Testis (tissue), 3 donors: ENCODE data around the gene SDK1. TPM values are rescaled to one million over a fixed set of nuclear protein-coding genes. Genes with fewer than 3 reads are reported as not detected.

Experiments used
- DNase-seq: peaks from one replicate; pipeline ENCODE4 v3.0.0-alpha.2; 2019
- H3K27ac ChIP-seq, 2 donors: fragments of 200-600 bp; sonication (generic); one replicate each; pipeline ENCODE4 v1.5.1; 2019
- H3K27me3 ChIP-seq: fragments of 200-600 bp; sonication (generic); one replicate; pipeline ENCODE4 v1.5.1; 2019
- H3K36me3 ChIP-seq: fragments of 200-600 bp; sonication (generic); one replicate; pipeline ENCODE4 v1.5.1; 2017; ENCODE audit warnings: low read depth; ENCODE audit errors: missing control alignments
- H3K4me1 ChIP-seq: fragments of 200-600 bp; sonication (generic); one replicate; pipeline ENCODE4 v1.5.1; 2019
- H3K4me3 ChIP-seq, 2 donors: fragments of 200-600 bp; sonication (generic); one replicate each; pipeline ENCODE4 v1.5.1; 2017 to 2019
- H3K9me3 ChIP-seq: fragments of 200-600 bp; sonication (generic); one replicate; pipeline ENCODE4 v1.5.1; 2017
- POLR2A ChIP-seq: fragments of 450-650 bp; IDR thresholded peaks from one replicate; pipeline ENCODE4 v1.6.1; 2017; ENCODE audit warnings: antibody characterized with exemption, mild to moderate bottlenecking, moderate library complexity
- WGBS, 2 donors: methylation state at CpG; one replicate each; pipeline ENCODE4 v1.1.5; 2018; 5-methylcytosine and 5-hydroxymethylcytosine counted together
- intact Hi-C: fragments of 100-400 bp; cut with DNase I; formaldehyde crosslinking; loops from one replicate; pipeline ENCODE4 v1.15.1; 2023; ENCODE audit warnings: low total_unique reads
- polyA plus RNA-seq: library from polyadenylated mRNA; stranded (reverse); fragments of 350-450 nt; fragmentation: Illumina TruSeq; extraction: RNeasy Lipid Tissue Mini Kit (QIAGEN cat#74804); gene quantifications from one replicate; pipeline ENCODE4 v1.2.3, GENCODE V29; 2014; ENCODE audit warnings: low read depth, low replicate concordance; ENCODE audit not compliant: insufficient read depth
- total RNA-seq, 2 donors: library from RNA; depleted of rRNA; stranded (reverse); fragments of >200 nt; gene quantifications; one replicate each; pipeline ENCODE4 v1.2.3, GENCODE V29; 2016
- TF ChIP-seq, protein P1 (sequence below), 3 experiments: fragments of 450-650 bp in 2 of 3; fragments of 200-600 bp in 1 of 3; sonication (generic) in 1 of 3; IDR thresholded peaks; one replicate each; pipeline ENCODE4 v1.5.1; 2016 to 2019; ENCODE audit warnings: antibody characterized with exemption in 3 of 3, mild to moderate bottlenecking in 2 of 3, moderate library complexity in 1 of 3

Gene SDK1
- total and polyA plus RNA-seq, 3 donors from 2014 or later, result 20.0 to 36.2 (median 24.9) TPM

DNA sequence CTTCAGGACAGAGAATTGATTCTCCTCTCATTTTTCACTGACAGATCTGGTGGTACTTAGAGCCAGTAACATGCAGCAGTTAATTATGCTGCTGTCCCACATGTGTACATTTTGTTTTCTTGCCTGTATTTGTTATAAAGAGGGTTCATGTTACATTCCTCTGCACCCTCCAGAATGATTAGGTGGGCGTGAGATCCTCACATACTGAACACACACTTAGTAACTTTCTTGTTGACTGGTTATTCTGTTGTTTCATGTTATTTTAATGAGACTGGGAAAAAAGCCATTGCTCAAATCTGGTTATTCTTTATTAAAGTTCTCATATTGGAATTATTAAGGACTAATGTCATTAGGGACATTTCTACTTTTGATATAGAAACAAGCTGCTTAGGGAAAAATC, 409.1 kb downstream of the SDK1 start:
- Histone ChIP-seq H3K27ac (no peak overlapping the region), H3K27me3 (no peaks in the 10 kb centered on the region), H3K36me3 (no peaks in the 10 kb centered on the region), H3K4me3 (no peak overlapping the region), H3K9me3 (no peaks in the 10 kb centered on the region), H3K4me1 (no peaks in the 10 kb centered on the region)
- no peak for DNase-seq
- WGBS, 2 donors, result 67 to 78% methylated on average over 1 of the region's 1 CpG
- intact Hi-C loops, result no loop called here
- no peak for TF ChIP-seq POLR2A
- TF ChIP-seq, protein P1, sequence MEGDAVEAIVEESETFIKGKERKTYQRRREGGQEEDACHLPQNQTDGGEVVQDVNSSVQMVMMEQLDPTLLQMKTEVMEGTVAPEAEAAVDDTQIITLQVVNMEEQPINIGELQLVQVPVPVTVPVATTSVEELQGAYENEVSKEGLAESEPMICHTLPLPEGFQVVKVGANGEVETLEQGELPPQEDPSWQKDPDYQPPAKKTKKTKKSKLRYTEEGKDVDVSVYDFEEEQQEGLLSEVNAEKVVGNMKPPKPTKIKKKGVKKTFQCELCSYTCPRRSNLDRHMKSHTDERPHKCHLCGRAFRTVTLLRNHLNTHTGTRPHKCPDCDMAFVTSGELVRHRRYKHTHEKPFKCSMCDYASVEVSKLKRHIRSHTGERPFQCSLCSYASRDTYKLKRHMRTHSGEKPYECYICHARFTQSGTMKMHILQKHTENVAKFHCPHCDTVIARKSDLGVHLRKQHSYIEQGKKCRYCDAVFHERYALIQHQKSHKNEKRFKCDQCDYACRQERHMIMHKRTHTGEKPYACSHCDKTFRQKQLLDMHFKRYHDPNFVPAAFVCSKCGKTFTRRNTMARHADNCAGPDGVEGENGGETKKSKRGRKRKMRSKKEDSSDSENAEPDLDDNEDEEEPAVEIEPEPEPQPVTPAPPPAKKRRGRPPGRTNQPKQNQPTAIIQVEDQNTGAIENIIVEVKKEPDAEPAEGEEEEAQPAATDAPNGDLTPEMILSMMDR (IDR thresholded peaks at IDR 0.05), result no peak

DNA sequence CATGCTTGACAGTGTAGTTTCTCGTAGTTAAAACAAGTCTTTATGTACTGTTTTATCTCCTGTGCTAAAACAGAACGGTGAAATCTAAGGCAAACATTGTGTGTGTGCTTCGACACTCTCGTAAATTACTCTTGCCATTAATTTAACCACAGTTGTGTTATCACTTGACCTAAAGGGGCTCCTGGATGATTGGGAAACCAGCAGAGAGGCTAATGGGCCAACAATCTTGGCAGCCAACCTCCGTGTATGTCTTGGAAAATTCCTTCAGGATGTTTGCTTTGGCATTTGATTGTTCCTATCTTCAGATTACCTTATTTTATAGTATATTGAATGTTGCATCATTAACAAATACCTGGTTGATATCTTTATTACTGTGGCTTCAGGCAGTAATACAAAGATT, 409.5 kb downstream of the SDK1 start:
- WGBS, 2 donors, result 44 to 53% methylated on average over 5 of the region's 5 CpGs
- Histone ChIP-seq H3K4me1 (no peaks in the 10 kb centered on the region), H3K4me3 (no peak overlapping the region), H3K36me3 (no peaks in the 10 kb centered on the region), H3K27me3 (no peaks in the 10 kb centered on the region), H3K9me3 (no peaks in the 10 kb centered on the region), H3K27ac (no peak overlapping the region)
- TF ChIP-seq, protein P1 (IDR thresholded peaks at IDR 0.05), result no peak
- no peak for TF ChIP-seq POLR2A
- intact Hi-C loops, result no loop called here
- no peak for DNase-seq

DNA sequence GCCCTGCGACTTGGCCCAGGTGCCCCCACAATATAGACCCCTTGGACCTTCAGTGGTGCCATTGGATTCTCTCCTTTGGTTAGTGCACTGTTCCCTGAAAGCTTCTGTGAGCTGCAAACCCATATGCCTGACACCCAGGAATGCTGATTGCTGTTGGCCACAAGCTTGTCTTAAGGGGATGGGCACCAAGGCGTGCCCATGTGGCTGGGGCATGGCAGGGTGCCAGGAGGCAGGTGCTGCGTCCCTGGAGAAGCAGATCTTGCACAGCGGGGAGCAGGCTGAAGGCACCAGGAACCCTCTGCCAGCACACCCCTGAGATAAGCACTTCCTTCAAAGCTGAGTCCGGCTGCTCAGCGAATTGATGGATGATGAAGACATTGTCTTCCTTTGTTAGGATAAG, 411.8 kb downstream of the SDK1 start:
- H3K9me3 ChIP-seq, result no peaks in the 10 kb centered on the region
- no peak for DNase-seq
- no peaks in the 10 kb centered on the region for H3K27me3 ChIP-seq
- 75 to 78% methylated on average over 3 to 6 of the region's 6 CpGs for WGBS, 2 donors
- H3K4me1 ChIP-seq, result no peaks in the 10 kb centered on the region
- no peak overlapping the region for H3K27ac ChIP-seq
- intact Hi-C loops, result no loop called here
- H3K4me3 ChIP-seq, result no peak overlapping the region
- H3K36me3 ChIP-seq, result no peaks in the 10 kb centered on the region
- TF ChIP-seq POLR2A, result no peak
- TF ChIP-seq, protein P1 (IDR thresholded peaks at IDR 0.05), result no peak

DNA sequence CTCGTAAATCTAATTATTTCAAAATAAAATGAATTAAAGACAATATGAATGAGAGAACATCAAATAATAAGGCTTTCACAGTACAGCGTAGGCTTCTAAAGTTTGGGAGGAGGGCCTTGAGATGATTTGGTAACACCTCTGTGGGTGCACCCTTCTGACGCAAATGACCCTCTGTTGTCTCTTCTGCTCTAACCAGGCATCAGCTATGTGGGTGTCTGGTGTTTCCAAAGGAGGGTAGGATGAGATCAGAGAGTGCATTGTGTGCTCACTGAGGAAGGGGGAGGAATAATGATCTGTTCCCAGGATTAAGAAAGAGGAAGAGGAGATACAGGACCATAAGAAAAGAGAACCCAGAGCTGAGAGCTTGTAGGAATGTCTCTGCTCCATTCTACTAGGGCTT, 420.4 kb downstream of the SDK1 start:
- WGBS, 2 donors, result 72 to 78% methylated on average over 3 of the region's 3 CpGs
- H3K9me3 ChIP-seq, result no peaks in the 10 kb centered on the region
- intact Hi-C loops, result no loop called here

DNA sequence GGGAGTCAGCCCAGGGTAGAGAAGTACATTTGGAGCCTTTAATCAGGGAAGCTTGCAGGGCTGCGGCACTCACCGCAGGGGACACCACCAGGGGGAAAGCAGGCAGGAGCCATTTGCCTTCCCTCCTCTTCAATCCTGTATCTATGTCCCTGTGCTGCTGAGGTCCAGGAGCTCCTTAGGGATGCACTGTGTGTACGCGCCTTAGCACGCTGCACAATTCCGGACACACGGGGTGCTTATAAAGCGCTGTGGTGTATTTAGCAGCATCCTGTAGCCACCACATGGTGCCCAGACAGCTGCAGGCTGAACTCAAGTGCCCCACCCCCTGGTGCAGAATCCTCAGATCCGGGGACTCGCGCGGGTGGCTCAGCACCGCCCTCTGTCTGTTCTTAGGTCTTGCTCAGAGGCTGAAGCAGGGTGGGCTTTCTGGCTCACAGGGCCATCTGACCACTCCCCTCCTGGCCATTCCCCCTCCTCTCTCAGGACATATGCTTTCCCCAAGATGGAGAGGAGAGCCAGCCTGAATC, 421.4 kb downstream of the SDK1 start:
- Histone ChIP-seq H3K36me3 (no peaks in the 10 kb centered on the region), H3K4me3 (no peak overlapping the region), H3K27me3 (no peaks in the 10 kb centered on the region), H3K9me3 (no peaks in the 10 kb centered on the region), H3K27ac (no peak overlapping the region), H3K4me1 (peaks cover 16% of the 10 kb centered on the region)
- WGBS, 2 donors, result 59 to 67% methylated on average over 13 of the region's 13 CpGs
- intact Hi-C loops, result no loop called here
- peak; percentile 56 for DNase-seq
- TF ChIP-seq POLR2A, result no peak
- TF ChIP-seq, protein P1 (IDR thresholded peaks at IDR 0.05), result peak in 1 of 3 experiments; percentile 11

More for the DNA sequence above, 420.4 kb downstream of the SDK1 start:
- no peak for TF ChIP-seq POLR2A
- TF ChIP-seq, protein P1 (IDR thresholded peaks at IDR 0.05), result no peak
- no peak overlapping the region for H3K27ac ChIP-seq
- H3K36me3 ChIP-seq, result no peaks in the 10 kb centered on the region
- H3K4me1 ChIP-seq, result peaks cover 16% of the 10 kb centered on the region
- no peaks in the 10 kb centered on the region for H3K27me3 ChIP-seq
- no peak for DNase-seq
- no peak overlapping the region for H3K4me3 ChIP-seq
